Tibial artery (tissue), 4 donors: ENCODE data around the gene RABGAP1L.

Experiments used
- DNase-seq, 2 donors: peaks; one replicate each; pipeline ENCODE4 v3.0.0-alpha.2; 2019
- H3K27ac ChIP-seq, 2 donors: fragments of 200-600 bp; sonication (generic) in 1 of 2; 1 replicate in 1 of 2; 2 replicates in 1 of 2; pipeline ENCODE4 v1.5.1; 2018 to 2019; ENCODE audit warnings: mild to moderate bottlenecking in 1 of 2
- H3K27me3 ChIP-seq, 2 donors: fragments of 200-600 bp; sonication (generic) in 1 of 2; one replicate each; pipeline versions ENCODE4 v1.5.1 to v1.6.0; 2016 to 2019
- H3K36me3 ChIP-seq, 3 donors: fragments of 200-600 bp; sonication (generic) in 2 of 3; one replicate each; pipeline ENCODE4 v1.5.1; 2016 to 2019; ENCODE audit warnings: mild to moderate bottlenecking in 2 of 3
- H3K4me1 ChIP-seq, 4 donors: fragments of 200-600 bp; sonication (generic) in 2 of 4; 1 replicate in 3 of 4; 2 replicates in 1 of 4; pipeline ENCODE4 v1.5.1; 2016 to 2019
- H3K4me3 ChIP-seq, 2 donors: fragments of 200-600 bp; sonication (generic) in 1 of 2; 1 replicate in 1 of 2; 2 replicates in 1 of 2; pipeline ENCODE4 v1.5.1; 2018 to 2019; ENCODE audit warnings: mild to moderate bottlenecking in 2 of 2
- H3K9me3 ChIP-seq, 3 donors: fragments of 200-600 bp; sonication (generic) in 1 of 3; one replicate each; pipeline ENCODE4 v1.5.1; 2016 to 2019
- CTCF ChIP-seq, 2 experiments: fragments of 200-600 bp in 1 of 2; fragments of 450-650 bp in 1 of 2; IDR thresholded peaks; one replicate each; pipeline ENCODE4 v1.5.1; 2017 to 2019; ENCODE audit warnings: antibody characterized with exemption in 2 of 2, mild to moderate bottlenecking in 1 of 2, moderate library complexity in 1 of 2
- intact Hi-C: fragments of 100-400 bp; cut with DNase I; formaldehyde crosslinking; loops from one replicate; pipeline ENCODE4 v1.15.0; 2023; ENCODE audit warnings: low total_unique reads

RABGAP1L gene

DNA sequence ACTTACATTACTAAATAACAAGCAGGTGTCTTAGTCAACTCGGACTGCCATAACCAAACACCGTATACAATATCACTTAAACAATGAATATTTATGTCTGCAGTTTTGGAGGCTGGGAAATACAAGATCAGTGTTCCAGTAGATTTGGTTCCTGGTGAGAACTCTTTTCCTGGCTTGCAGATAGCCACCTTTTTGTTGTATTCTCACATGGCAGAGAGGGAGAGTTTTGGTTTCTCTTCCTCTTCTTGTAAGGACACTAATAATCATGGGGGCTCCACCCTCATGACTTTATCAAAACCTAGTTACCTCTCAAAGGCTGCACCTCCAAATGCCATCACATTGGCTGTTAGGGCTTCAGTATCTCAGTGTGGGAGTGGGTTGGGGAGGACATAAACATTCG, 757.5 kb downstream of the RABGAP1L start:
- no peaks in the 10 kb centered on the region for H3K27me3 ChIP-seq
- H3K36me3 ChIP-seq = no peaks in the 10 kb centered on the region
- TF ChIP-seq CTCF (IDR thresholded peaks at IDR 0.05) = no peak
- no peak overlapping the region for H3K4me3 ChIP-seq
- no peak overlapping the region for H3K27ac ChIP-seq
- no peaks in the 10 kb centered on the region for H3K4me1 ChIP-seq
- intact Hi-C loops = no loop called here
- DNase-seq = no peak
- no peaks in the 10 kb centered on the region for H3K9me3 ChIP-seq

GRCh38 chr1:174920093-174920492, 760.8 kb downstream of the RABGAP1L start:
- DNase-seq = no peak
- Histone ChIP-seq H3K4me3 (no peak overlapping the region), H3K27ac (no peak overlapping the region), H3K9me3 (no peaks in the 10 kb centered on the region), H3K27me3 (no peaks in the 10 kb centered on the region), H3K36me3 (no peaks in the 10 kb centered on the region), H3K4me1 (no peaks in the 10 kb centered on the region)
- intact Hi-C loops = no loop called here
- no peak for TF ChIP-seq CTCF (IDR thresholded peaks at IDR 0.05)

DNA sequence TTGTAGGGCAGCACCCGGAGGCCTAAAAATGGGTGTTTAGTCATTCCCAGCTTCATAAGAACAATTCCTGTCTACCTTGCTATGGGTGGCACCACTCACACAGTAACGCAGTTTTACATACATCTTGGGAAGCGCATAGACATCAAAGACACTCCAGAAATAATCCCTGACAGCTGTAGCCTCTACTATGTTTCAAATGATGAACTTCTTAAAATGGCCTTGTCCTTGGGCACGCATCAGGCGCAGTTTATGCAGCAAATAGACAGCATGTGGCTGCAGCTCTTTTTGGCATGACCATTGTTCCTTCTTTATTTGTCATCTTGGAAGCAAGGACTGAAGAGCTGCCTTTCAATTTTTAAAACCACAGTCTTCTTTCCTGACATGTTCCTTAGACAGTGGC, 762.8 kb downstream of the RABGAP1L start:
- no peak overlapping the region for H3K27ac ChIP-seq
- intact Hi-C loops = no loop called here
- no peaks in the 10 kb centered on the region for H3K36me3 ChIP-seq
- no peak for DNase-seq
- H3K4me1 ChIP-seq = no peaks in the 10 kb centered on the region
- no peaks in the 10 kb centered on the region for H3K27me3 ChIP-seq
- H3K9me3 ChIP-seq = no peaks in the 10 kb centered on the region
- TF ChIP-seq CTCF (IDR thresholded peaks at IDR 0.05) = no peak
- no peak overlapping the region for H3K4me3 ChIP-seq

GRCh38 chr1:174923820-174924219, 764.5 kb downstream of the RABGAP1L start:
- H3K4me1 ChIP-seq = no peaks in the 10 kb centered on the region
- no peak for DNase-seq
- TF ChIP-seq CTCF (IDR thresholded peaks at IDR 0.05) = no peak
- no peaks in the 10 kb centered on the region for H3K27me3 ChIP-seq
- no peaks in the 10 kb centered on the region for H3K9me3 ChIP-seq
- intact Hi-C loops = no loop called here
- H3K4me3 ChIP-seq = no peak overlapping the region
- H3K27ac ChIP-seq = no peak overlapping the region
- H3K36me3 ChIP-seq = no peaks in the 10 kb centered on the region

DNA sequence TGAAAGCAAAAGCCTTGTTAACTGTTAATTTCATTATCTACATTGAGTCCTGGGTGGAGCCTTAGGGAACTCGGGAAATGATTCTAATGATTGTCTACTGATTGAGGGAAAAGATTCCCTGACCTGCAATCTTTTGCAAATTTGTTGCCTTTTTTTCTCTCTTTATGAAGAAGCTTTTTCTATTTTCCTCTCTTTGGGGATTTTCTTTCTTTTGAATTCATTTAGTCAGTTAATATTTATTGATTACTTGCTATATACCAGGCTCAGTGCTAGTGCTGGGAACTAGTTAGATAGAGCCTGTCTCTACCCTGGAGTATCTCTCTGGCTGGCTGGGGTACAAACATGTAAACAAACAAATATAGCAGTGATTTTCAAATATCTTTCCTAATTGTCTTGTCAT, 769.2 kb downstream of the RABGAP1L start:
- Histone ChIP-seq H3K27ac (no peak overlapping the region), H3K36me3 (no peaks in the 10 kb centered on the region), H3K4me1 (peaks cover 0 to 4% (median 0%) of the 10 kb centered on the region in 4 donors), H3K4me3 (no peak overlapping the region), H3K9me3 (no peaks in the 10 kb centered on the region), H3K27me3 (no peaks in the 10 kb centered on the region)
- no peak for DNase-seq
- intact Hi-C loops = no loop called here
- TF ChIP-seq CTCF (IDR thresholded peaks at IDR 0.05) = no peak

DNA sequence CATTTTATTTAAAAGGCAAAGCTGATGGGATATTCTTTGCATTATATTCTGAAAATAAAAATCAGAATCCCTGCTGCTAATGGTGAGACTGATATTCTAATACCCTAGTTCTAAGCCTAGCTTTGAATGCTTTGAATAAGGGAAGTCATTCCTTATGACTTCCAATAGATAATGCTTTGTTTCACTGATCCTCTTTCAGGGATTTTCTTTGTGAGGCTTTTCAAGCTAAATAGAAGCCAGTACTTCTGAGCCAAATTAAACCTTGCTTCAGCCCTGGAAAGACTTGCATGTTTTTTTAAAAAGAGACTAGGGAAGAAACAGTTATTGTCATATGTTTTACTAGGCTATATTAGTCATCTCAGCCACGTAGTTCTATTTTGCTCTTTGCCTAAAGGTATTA, 771.9 kb downstream of the RABGAP1L start:
- intact Hi-C loops = no loop called here
- no peak overlapping the region for H3K4me3 ChIP-seq
- H3K36me3 ChIP-seq = no peaks in the 10 kb centered on the region
- peaks cover 0 to 4% (median 0%) of the 10 kb centered on the region in 4 donors for H3K4me1 ChIP-seq
- no peak for DNase-seq
- H3K9me3 ChIP-seq = no peaks in the 10 kb centered on the region
- H3K27me3 ChIP-seq = no peaks in the 10 kb centered on the region
- TF ChIP-seq CTCF (IDR thresholded peaks at IDR 0.05) = no peak
- no peak overlapping the region for H3K27ac ChIP-seq
